Muscle of back (tissue), 11 donors: Measurements from ENCODE around the gene C4BPB. TPM values are rescaled to one million over a fixed set of nuclear protein-coding genes. Genes with fewer than 3 reads are reported as not detected.

ENCODE experiments used
- DNase-seq, 3 donors: peaks; one replicate each; pipeline versions ENCODE4 v3.0.0 to v3.0.0-alpha.2; 2013
- polyA plus RNA-seq, 10 donors: library from polyadenylated mRNA; unstranded; fragments of 120-200 nt; gene quantifications; one replicate each; pipeline ENCODE4 v1.2.1, GENCODE V29; 2013; ENCODE audit not compliant: insufficient read length in 10 of 10

The C4BPB gene
- polyA plus RNA-seq, 10 donors, result 0.13 to 0.79 (median 0.37) TPM

DNA sequence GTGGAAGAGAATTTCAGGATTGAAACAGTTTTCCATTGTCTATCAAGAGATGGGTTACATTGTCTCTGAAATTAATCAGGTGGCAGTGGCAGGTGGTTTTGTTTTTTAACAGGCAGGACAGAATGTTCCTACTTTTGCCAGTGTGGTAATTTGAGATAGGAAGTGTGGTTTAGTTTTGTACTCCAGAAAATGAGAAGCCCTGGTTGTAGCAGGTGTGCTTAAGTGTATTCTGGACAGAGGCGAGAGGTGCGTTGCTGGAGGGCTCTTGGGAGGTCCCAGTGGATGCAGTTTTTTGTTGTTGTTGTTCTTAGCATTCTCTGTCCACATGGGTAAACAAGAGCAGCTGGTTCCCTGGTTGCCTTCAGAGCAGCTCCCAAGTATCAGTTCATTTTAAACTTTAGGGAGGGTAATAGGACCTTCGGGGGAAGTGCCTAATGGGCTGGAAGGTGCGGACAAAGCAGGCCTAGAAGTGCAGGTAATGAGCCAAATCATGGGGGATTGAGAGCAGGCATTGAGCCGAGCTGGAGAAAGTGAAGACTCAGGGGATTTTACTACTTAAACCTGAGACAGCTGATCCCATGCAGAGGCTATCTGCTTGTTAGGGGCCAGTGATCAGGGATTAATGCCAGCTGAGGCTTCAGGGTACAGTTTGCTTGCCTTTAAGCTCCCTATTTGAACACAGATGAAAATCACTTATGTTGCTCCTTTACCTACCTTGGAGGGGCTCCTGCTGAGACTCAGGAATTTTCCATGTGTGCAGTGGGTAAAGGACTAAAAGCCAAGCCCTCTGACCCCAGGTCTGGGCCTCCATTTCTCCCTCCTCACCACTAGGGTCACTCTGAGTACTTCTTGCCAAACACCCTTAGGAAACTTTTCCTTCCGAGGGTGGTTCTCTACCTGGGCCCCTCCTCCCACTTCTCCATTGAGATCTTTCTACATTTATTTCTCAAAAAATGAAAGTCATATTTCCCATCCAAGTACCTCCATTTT lies 29.5 kb upstream of the C4BPB start:
- DNase-seq, result no peak

DNA sequence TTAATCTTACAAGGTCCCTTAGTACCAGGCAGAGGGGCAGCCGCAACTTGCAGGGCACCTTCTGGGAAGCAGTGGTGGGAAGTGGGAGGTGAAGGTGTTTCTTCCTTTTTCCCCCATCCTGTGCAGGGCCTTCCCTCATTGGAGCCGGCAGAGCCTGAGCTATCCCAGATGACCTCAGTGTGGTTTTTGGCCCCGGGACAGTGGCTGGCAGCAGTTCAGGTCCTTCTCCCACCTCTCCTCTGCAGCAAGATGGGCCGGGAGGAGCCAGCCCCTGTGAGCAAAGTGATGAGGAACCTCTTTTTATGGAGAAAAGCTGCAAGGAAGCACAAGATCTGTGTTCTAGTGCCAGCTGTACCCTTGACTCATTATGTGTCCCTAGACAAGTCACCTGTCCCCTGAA lies 28.8 kb upstream of the C4BPB start:
- DNase-seq, result no peak

DNA sequence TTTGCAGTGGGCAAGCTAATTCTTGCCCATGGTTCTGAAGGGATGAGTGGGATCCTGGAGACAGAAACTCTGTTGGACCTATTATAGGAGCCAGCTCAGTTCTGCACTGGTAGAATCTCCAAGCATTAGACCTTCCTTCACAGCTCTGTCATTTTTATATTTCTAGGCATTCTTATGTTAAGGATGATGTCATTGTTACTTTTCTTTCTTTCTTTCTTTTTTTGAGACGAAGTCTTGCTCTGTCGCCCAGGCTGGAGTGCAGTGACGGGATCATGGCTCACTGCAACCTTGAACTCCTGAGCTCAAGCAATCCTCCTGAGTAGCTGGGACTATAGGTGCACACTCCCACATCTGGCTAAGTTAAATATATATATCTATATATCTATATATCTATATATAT lies 28.1 kb upstream of the C4BPB start:
- no peak for DNase-seq

DNA sequence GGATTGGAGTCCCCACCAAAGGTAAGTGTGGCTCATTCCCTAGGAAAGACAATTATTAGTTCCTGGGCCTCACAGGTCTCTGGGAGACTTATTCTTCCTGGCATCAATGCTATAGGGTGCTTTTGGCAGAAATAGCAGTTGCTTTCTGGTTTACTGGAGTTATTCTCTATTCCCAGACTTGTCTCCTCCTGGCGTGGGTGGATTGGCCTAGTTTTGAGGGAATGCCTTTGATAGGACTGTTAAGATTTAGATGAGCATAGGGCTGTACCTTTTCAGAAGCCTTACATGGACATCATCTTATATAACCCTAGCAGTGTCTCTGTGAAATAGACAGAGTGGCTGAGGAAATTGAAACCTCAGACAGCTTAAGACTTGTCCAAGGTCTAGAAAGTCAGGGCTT lies 26.6 kb upstream of the C4BPB start:
- DNase-seq, result no peak

DNA sequence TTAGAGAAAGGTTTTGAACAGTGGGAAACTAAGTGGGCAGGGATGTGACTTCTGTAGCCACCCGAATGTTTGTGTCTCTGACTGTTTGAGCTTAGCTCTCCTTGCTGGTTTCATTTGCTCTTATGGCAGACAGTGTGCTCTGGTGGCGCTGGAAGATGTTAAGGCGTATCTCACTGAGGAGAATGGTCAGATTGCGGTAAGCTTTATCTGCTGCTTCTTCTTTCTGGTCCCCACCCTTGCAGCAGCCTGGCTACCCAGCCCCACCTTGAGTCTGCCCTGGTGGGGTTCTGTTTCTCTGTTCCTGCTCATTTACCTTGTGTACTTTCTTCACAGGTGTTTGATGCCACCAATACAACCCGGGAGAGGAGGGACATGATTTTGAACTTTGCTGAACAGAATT lies 25.6 kb upstream of the C4BPB start:
- no peak for DNase-seq

DNA sequence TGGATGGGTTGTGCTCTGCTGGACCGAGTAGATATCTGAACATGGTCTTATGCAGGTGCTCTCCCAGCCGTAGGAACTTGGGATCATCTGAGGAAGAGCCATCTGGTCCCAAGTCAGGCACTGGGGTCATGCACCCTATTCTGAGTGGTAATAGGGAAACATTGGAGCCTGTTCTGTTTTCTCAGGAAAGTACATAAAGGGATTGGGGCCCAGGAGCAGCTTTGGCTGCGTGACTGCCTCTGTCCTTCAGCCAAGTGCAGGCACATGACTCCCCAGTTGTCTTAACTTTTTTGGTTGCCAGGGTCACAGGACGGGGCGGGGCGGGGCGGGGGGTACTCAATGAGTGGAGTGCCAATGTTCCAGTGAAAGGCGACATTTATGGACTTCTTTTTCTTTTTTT lies 24.1 kb upstream of the C4BPB start:
- no peak for DNase-seq

DNA sequence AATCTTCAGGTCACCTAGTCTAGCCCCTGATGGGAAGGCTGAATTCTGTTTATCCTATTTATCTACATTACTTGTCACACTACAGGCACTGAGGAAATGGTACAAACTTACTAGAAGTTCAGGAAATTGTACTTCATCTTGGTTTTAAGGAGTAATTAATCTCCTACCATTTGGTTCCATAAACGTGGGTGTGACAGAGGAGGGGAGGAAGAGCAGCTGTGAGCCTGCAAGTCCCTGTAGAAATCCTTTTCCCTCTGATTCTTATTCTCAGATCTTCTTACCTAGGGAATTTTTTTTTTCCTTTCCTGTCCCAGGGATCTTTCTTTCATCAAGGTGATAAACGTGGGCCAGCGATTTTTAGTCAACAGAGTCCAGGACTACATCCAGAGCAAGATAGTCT lies 21.5 kb upstream of the C4BPB start:
- DNase-seq, result no peak

DNA sequence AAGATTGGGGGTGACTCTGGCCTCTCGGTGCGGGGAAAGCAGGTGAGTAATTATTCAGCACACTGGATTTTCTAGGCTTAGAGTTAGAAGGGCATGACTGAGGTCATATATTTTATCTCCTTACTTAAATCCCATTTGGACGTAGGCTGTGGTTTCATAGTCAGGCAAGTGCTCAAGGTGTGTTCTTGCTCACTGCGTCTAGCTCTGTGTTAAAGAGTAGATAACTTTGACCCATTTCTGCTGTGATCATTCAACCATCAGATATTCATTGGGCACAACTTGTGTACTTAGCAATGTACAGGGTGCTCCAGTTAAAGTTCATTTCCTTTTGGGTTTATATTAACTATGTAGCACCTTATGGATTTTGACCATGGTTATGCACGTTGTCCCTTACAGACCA lies 21.0 kb upstream of the C4BPB start:
- DNase-seq, result no peak

DNA sequence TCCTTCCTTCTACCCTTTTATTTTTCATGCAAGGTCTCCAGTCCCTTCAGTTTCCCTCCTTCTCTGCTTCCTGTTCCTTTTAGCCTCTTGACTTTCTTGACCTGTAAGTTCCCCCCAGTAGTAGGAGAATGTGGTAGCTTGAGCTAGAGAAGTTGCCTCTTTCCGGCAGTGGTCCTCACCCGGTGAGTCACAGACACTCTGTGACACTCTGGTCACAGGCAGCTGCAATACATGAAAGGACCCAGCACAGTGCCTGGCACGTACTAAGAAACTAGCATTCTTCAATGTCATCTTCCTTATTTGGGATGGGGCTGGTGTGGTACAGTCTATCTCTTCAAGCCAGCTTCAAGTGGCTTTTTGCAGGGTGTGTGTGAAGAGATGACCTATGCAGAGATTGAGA lies 19.6 kb upstream of the C4BPB start:
- no peak for DNase-seq

DNA sequence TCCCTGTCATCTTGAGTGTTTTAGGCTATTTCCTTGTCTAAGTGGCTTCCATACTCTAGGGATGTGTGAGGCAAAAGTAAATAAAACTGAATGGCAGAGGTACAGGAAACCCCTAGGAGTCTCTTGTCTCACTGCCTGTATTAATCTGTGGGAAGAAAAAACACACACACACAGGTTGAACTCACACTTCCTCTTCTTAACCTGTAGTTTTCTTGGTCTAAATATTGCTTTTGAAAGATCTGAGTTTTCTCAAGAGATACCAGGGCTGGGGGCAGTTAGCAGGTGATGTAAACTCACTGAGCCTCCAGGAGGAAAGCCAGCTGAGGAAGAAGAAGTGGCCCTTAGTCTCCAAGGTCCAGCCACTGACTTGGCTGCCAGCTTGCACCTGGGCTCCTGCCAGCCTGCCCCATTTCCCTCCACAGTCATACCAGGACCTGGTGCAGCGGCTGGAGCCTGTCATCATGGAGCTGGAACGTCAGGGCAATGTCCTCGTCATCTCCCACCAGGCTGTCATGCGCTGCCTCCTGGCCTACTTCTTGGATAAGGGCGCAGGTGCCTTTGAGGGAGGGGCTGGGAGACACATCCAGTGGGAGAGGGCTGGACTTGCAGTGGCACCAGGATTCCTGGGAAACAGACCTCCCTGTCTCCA lies 18.7 kb upstream of the C4BPB start:
- DNase-seq, result no peak

DNA sequence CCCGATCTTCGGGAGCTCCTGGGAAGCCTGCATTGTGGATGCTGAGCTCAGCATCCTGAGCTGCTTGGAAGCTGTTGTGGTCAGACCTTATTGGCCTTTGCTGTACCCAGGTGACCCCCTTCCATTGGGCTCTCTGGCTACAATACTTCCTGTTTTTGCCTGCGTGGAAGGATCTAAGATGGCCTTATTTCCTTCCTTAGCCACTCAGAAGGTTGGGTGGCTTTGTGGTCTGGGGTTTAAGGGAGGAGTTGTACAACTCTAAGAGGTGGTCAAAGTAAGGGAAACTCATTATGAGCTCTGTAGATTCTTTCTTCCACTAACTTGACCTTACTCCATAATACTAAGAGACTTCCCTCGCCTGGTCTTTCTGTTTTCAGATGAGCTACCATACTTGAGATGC lies 17.8 kb upstream of the C4BPB start:
- no peak for DNase-seq

DNA sequence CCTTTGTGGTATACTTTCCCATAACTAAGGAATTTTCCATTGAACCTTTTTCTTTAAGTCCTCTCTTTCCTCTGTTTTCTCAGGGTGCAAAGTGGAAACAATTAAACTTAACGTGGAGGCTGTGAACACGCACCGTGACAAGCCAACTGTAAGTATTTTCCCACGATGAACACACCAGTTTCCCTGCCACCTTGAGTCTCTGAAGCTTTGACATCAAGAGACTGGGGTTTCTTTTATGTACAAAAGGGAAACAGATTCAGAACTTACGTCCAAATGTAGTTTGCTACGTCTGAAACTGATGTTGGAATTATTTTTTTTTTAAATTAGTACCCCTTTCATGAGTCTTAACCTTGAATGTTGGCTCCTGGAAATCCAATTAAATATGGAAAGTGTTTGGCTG lies 17.2 kb upstream of the C4BPB start:
- no peak for DNase-seq

DNA sequence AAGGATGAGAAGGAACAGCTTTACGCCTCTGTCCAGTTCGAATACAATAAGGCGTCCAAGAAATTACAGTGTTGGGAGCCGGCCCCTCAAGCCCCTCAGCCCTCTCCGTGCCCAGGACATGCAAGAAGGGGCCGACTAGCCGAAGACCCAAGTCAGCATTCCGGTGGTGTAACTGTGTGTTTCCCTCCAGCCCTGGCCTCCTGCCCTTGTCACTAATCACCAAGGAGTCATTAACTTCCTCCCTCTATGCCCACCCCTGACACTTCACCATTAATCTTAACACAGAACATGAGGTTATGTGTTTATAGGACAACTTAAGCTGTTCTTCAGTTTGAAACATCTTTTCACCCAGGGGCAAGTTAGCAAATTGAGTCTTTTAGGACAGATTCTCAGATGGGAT lies 16.4 kb upstream of the C4BPB start:
- DNase-seq, result no peak

DNA sequence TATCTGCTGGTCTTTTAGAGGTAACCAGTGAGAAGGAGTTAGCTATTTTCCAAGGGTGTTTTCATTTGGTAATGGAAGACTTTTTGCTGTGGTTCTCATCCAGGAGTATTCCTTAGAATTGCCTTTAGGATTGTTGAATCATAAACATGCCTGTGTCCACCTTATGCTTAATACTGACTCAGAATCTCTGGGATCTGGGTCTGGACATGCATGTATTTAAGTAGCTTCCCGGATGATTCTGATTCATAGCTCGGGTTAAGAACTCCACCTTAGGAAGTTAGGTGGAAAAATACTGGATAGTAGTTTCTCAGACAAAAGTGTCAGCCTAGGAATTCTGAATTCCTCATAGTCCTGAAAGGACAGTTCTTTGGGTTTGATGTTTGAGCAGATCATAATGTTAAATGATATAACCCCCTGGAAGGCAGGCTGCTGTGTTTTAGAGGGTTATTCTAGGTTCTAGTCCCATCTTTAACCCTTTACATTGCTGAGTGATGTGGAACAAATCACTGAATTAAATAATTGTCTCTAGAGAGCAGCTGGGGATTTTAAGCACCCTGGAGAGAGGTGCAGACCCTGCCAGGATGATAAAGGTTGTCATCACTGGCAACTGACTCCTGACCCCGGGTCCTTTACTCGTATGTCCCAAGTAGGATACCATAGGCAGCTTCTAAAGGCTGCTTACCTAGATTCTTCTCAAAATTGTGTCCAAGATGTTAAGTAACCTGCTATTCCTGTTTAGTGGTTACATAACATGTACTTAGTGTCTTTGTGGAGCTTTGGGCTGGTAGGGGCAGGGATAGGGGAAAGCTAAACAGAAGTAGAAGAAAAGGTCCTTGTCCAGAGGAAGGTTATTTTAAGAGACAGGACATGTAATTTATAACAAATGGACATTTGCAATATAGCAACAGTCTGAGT lies 14.5 kb upstream of the C4BPB start:
- no peak for DNase-seq

DNA sequence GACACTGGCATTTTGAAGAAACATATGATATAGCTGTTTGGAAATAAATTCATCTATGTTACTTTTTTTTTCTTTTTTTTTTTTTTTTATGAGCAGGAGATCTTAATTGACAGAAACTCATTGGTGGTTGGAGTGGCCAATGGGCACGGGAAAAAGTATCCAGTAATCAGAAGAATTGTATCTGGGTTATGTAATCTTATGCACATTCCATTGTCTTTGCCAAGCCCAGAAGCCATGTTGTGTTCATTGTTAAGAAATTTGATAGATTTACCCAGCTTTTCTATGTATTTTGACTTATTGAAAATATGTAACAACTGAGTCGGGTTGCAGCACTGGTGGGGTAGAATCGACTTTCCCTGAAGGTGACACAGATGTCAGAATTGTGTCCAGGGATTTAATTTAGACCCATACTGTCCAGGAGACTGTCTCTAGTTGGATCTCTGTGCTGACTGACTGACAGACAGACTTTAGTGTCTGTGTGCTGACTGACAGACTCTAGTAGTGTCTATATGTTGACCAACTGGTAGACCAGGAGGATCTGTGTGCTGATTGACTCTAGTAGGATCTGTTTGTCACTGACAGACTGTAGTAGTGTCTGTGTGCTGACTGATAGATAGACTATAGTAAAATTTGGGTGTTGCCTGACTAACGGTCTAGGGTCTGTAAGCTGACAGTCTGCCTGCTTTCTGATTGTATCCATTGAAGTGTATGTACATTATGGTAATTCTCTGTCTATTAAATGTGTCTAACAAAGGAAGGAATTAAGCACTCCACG lies 12.3 kb upstream of the C4BPB start:
- DNase-seq, result no peak

DNA sequence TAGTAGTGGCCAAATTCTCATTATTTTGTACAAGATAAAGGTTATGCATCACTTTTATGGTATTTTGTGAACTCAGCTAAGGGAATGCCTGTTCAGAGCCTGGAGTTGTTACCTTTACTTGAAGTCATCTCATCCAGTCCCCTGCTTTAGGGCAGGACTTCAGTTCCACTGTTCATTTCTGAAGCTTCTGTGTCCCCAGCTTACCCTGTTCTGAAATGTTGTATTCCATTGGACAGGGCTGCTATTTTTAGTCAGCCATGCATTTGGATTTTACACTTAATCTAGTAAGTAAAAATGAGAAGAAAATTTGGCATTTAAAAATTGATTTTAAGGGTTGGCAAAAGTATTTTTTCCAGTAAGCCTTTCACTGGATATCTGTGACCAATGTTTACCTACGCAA lies 11.6 kb upstream of the C4BPB start:
- no peak for DNase-seq

DNA sequence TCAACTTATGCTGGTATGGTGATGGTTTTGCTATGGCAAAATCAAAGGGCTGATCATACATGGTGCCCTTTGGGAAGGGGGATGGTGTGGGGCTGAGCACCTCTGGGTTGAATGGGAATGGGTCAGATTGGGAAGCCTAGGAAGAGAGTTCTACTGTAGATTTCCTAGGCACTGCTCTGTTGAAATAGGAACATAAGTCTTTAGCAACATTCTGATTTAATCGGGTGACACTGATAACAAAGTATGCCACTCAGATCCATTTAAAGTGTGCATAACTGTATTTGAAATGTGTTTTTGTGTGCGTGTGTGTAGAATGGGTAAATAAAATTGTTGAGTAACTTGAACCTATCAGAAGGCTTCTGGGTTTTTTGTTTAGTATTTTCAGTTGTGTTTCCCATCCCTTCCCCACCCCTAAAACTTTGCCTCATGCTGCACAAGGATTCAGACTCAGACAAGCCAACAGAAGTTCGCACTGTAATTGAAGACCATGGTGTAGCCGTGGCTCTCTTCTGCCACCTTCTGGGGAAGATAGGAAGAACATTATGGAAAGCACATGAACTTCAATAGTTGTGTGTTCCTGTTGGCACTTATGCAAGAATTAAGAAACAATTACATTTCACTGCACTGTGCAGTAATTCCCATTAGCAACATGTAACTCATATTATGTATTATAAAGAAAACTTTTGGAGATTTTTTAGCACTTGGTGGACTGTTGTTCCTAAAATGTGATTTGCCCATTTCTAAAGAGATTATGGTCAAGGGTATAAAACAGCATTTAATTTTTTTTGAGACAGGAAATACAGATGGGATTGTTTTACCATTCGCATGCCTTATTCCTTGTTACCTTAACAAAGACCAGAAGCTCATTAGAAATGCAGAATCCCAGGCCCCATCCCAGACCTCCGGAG lies 10.9 kb upstream of the C4BPB start:
- DNase-seq, result peak; percentile 70 to 88 (median 84)

DNA sequence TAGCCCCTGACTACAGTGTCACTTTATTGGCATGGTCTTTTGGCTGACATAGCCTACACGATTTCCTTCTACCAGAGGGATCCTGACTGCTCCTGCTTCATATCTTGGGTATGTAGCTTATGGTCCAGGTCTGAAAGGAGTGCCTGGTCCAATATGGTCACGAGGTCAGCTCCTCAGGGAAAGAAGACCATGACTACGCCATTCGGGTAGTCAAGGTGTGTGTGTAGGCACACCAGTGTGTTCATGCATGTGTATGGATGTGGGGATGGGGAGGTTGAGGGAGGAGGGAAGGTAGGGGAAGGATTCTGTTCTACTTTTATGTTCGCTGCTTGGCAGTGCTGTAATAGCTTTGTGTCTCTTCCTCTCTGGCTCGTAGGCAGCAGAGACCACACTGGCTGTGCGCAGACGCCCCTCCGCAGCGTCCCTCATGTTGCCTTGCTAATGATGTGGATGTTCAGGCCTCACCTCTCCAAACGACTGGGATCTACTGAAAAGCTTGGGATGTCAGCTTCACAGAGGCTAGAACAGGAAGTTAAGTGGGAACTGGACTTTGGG lies 10.0 kb upstream of the C4BPB start:
- DNase-seq, result no peak

DNA sequence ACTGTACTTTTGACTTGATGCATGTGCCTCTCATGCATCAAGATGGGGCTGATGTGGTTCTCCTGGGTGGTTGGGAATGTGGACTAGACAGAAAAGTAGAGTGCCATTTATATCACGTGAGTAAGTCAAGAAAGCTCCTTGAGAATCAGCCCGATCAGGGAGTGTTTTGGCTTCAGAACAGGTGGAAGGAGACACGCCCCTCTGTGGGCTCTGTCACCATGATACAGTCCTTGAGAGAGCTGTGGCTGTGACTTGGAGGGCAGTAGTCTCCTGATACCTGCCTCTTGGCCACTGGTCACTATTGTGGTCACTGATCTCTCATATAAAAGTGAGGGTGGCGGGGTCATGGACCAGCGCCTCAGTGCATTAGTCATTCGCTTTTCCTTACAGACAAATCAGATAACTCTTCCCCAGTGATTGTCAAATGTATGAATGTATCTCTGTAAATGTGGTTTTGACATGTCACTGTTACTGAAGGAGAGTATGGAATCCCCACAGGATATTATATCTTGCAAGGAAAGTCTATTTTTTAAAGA lies 8.9 kb upstream of the C4BPB start:
- no peak for DNase-seq

DNA sequence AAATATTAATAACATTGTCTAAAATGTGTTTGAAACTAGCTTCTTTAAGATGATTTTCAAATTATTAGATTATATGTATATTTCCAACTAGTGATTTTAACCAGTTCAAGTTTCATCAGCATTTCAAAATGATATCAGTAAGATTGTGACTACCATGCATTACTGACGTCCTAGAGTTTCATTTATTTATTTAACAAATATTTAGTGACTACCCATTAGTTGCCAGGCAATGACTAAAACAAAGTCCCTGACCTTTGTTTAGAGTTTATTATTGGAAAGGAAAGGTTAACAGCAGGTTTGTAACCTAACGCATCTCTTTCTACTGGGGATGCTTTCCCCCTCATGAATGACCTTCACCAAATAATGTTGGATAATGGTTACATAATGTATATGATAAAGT lies 7.6 kb upstream of the C4BPB start:
- no peak for DNase-seq
